GM18508 (cell line): ENCODE data around the gene P4HTM.
"Not testable (repeated sequence)": the region's sequence is repeated elsewhere in the genome, so short reads cannot be mapped to it uniquely, and the experiment has no call there.

ENCODE experiments used
- ATAC-seq: cut with Tn5 transposase; IDR thresholded peaks from one replicate; pipeline ENCODE4 v1.9.1; 2021; ENCODE audit warnings: moderate number of reproducible peaks; ENCODE audit not compliant: insufficient read depth, unreplicated experiment

The P4HTM gene

DNA sequence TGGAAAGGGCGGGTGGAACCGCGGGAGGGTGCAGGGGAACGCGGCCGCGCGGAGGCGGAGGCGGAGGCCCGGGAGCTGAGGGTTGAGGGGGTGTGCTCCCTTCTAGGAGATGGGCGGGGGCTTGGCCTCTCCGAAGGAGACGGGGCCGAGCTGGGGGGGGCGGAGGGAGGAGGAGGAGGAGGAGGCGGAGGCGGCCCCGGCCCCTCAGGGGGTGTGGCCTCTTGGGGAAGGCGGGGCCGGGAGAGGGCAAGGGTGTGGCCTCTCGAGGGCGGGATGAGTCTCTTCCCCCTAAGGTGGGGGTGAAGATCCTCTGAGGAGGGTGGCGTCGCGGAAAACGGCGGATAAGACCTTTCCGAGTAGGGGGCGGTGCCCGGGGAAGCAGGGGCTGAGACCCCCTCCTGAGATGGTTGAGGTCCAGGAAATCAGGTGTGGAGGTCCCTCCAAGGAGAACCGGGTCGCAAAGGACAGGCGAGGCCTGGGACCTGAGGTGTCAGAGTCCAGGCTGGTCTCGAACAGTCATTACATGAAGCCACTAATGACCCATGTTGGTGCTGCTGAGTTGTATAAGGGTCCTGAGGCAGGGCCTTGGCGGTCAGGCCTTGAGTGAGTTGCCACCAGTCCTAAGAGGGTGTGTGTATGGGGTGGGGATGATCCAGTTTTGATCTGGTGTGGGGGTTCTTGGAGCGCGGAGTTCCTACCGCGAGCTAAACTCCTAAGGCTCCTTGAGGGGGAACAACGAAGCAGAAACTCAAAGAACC is 17.9 kb downstream of the P4HTM start:
- ATAC-seq, result no peak

- ATAC-seq, result not testable (repeated sequence)
Measured at GRCh38 chr3:49008627-49009026, 18.6 kb downstream of the P4HTM start.

DNA sequence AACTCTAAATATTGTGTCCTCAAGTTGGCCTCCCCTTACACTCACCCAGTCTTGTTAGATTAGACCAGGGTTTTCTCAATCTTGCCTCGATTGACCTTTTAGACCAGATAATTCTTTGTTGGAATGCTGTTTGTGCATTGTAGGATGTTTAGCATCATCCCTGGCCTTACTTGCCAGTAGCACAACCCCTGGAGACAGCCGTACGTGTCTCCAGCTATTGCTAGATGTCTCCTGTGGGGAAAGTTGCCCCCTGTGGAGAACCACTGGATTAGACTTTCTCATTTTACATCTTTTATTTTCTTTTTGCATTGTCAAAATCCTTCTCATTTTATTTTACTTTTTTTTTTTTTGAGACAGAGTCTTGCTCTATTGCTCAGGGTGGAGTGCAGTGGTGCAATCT is 19.4 kb downstream of the P4HTM start:
- no peak for ATAC-seq

GRCh38 chr3:49012441-49013017 is 22.5 kb downstream of the P4HTM start:
- ATAC-seq, result no peak

DNA sequence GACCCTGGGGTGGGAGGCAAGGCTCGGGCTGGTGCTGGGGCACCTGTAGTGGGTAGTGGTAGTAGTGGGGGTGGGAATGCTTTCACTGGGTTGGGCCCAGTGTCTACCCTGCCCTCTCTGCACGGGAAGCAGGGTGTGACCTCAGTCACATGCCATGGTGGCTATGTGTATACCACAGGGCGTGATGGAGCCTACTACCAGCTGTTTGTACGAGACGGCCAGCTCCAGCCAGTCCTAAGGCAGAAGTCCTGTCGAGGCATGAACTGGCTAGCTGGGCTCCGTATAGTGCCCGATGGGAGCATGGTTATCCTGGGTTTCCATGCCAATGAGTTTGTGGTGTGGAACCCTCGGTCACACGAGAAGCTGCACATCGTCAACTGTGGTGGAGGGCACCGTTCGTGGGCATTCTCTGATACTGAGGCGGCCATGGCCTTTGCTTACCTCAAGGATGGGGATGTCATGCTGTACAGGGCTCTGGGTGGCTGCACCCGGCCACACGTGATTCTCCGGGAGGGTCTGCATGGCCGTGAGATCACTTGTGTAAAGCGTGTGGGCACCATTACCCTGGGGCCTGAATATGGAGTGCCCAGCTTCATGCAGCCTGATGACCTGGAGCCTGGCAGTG is 23.2 kb downstream of the P4HTM start:
- no peak for ATAC-seq

DNA sequence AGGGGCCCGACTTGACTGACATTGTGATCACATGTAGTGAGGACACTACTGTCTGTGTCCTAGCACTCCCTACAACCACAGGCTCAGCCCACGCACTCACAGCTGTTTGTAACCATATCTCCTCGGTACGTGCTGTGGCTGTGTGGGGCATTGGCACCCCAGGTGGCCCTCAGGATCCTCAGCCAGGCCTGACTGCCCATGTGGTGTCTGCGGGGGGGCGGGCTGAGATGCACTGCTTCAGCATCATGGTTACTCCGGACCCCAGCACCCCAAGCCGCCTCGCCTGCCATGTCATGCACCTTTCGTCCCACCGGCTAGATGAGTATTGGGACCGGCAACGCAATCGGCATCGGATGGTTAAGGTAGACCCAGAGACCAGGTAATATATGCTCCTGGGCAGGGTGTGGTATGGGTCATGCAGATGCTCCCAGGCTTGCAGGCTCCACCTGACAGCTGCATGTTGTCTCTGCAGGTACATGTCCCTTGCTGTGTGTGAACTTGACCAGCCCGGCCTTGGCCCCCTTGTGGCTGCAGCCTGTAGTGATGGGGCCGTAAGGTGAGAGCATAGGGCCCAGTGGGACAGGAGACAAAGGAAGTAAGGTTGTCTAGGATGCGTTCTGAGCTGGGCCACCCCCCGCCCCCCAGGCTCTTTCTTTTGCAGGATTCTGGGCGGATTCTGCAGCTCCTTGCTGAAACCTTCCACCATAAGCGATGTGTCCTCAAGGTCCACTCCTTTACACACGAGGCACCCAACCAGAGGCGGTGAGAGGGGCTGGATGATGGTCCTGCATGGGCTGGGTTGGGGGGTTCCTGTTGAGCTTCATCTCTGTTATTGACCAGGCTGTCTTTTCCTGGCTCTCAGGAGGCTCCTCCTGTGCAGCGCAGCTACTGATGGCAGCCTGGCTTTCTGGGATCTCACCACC is 24.0 kb downstream of the P4HTM start:
- no peak for ATAC-seq

- no peak for ATAC-seq
Measured at GRCh38 chr3:49015072-49015471, 25.0 kb downstream of the P4HTM start.

DNA sequence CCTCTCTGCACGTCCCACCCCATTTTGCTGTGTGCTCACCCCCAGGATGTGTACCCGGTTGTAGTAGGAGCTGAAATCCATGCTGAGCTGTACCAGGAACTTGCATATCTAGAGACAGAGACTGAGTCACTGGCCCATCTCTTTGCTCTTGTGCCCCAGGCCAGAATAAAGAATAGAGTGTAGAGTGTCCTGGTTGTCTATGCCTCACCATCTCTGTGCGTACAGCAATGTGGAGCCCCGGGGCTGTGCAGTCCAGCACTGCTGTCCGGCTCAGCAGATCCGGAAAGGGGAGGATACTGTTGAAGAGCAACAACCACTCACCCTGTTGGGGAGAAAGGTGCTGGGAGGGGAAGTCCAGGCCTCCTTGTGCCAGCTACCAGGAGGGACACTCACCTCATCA is 25.7 kb downstream of the P4HTM start:
- no peak for ATAC-seq

GRCh38 chr3:49016414-49017228 is 26.6 kb downstream of the P4HTM start:
- ATAC-seq, result no peak

- ATAC-seq, result no peak
Measured at GRCh38 chr3:49017229-49017970, 27.4 kb downstream of the P4HTM start.

DNA sequence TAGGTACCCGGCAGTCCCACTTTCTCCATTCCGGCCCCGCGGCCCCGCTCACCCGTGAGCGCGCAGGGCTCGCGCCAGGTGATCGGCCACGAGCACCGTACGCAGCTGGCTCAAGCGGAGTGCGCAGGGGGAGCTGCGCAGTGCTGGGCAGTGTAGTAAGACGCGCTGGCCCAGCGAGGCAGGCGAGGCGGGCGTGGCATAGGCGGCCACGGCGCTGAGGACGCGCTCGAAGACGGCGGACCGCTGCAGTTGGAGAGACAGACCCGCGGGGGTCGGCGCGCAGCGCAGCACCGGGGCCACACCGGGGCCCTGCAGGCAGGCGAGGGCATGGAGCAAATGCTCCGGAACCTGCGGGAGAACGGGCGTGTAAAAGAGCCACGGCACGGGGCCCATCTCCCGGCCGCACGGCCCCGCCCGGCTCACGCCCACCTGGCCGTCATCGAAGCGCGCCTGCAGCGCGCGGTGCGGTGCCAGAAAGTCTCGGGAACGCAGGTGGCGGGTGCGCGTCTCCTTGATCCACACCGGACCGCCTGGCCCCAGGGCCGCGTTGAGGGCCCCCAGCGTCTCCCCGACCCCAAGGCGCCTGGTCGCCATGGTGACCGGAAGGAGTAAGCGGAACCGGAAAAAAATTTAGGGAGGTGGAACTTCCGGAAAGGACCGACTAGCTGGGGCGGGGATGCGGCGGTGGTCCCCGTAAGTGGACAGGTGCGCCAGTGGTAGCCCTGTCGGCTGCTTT is 28.1 kb downstream of the P4HTM start, which contains the start of gene DALRD3:
TSS of gene DALRD3 (minus strand) at position 610 of the 736 bp plus-strand sequence. CDS start at position 594, 16 bp downstream.
- ATAC-seq, result no peak

- no peak for ATAC-seq
Measured at GRCh38 chr3:49018707-49019006, 28.6 kb downstream of the P4HTM start.

DNA sequence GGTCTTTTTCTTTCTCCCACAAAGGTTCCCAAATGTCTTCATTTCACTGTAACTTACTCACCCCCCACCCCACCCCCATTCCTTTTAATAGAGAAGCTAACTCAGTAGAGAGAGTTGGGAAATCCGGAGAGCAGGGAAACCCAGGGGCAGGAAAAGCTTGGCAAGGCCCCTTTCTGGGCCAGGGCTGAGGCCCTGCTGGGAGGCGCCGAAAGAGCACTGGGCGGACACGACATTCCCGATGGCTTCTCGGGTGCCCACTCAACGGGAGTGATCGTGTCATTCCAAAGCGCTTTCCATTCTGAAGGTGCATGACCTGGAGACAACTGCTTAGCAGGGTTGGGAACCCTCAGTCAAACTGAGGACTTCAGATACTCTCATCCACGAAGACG is 29.9 kb downstream of the P4HTM start:
- ATAC-seq, result no peak

- no peak for ATAC-seq
Measured at GRCh38 chr3:49020330-49021212, 30.5 kb downstream of the P4HTM start.

DNA sequence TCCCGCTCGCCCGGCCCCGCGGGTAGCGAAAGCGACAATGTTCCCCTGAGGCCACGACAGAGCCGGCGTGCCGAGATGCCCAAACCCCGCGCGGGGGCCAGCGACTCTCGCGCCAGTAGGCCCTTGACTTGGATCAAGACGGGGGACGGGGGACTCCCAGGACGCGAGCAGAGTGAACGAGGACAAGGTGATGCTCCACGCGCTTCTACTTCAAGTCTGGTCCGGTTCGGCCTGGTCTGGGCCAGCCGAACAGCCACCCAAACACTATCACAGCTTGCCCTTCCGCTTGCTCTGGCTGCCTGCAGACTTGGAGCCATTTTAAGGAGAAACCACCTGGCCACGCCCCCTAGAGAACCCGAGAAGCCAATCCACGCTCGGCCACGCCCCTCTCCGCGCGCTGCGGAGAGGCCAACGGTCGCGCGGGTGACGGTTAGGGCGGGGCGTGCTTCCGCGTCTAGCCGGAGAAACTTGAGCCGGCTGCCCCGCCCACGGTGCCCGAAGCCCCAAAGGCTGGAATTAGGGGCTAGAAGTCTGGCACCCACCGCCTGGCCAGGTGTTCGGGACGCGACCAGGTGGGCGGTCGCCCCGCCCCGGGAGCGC is 31.3 kb downstream of the P4HTM start:
- ATAC-seq, result peak; percentile 24

DNA sequence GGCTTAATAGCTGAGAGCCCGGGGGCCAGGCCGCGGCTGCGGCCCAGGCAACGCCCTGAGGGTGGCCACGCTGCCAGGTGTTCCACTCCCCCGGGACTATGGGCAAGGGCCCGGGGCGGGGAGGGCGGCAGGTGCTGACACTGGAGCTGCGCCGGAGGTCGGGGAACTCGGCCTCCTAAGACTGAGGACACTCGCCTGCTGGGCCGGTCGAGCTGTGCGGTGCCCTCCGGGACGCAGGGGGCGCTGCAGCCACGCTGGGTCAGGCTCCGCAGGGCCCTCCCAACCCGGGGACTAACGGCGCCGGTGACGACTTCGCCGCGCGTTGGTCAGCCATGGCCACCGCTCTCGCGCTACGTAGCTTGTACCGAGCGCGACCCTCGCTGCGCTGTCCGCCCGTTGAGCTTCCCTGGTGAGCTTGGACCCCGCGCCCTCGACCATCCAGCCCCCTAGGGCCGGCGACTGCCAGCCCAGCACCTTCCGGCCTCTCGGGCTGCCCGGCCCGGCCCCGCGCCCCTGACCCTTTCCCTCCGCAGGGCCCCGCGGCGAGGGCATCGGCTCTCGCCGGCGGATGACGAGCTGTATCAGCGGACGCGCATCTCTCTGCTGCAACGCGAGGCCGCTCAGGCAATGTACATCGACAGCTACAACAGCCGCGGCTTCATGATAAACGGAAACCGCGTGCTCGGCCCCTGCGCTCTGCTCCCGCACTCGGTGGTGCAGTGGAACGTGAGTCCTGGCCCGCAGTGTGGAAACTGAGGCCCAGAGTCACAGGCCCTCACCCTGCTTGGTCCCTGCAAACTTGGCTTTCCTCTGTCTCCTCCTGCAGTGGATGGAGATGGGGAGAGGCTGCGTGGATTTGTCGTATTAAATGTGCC is 32.0 kb downstream of the P4HTM start, which contains the start of gene NDUFAF3:
TSS of gene NDUFAF3 (plus strand) at position 309 of the 875 bp plus-strand sequence. CDS start at position 333, 24 bp downstream.
- ATAC-seq, result peak; percentile 49
